Gastrocnemius medialis (tissue), 4 donors: ENCODE measurements around the gene AGER. TPM values are rescaled to one million over a fixed set of nuclear protein-coding genes. Genes with fewer than 3 reads are reported as not detected.

Source experiments
- ATAC-seq, 2 donors: fragments of 150-250 bp; one replicate each; pipeline ENCODE4 v1.9.1; 2016
- DNase-seq, 2 donors: peaks; one replicate each; pipeline ENCODE4 v3.0.0-alpha.2; 2019
- H3K27ac ChIP-seq, 4 donors: fragments of 200-600 bp; sonication (generic); 1 replicate in 1 of 4; 2 replicates in 3 of 4; pipeline ENCODE4 v1.5.1; 2016 to 2018; ENCODE audit warnings: mild to moderate bottlenecking in 2 of 4, moderate library complexity in 1 of 4
- H3K27me3 ChIP-seq, 3 donors: fragments of 200-600 bp; sonication (generic) in 2 of 3; 1 replicate in 1 of 3; 2 replicates in 2 of 3; pipeline versions ENCODE4 v1.5.1 to v1.6.0; 2016 to 2019; ENCODE audit warnings: mild to moderate bottlenecking in 1 of 3, moderate library complexity in 1 of 3
- H3K36me3 ChIP-seq, 2 donors: fragments of 200-600 bp; sonication (generic) in 1 of 2; one replicate each; pipeline ENCODE4 v1.5.1; 2017 to 2018
- H3K4me1 ChIP-seq, 2 donors: fragments of 200-600 bp; sonication (generic) in 1 of 2; one replicate each; pipeline ENCODE4 v1.5.1; 2016 to 2017; ENCODE audit warnings: mild to moderate bottlenecking in 2 of 2
- H3K4me3 ChIP-seq, 4 donors: fragments of 200-600 bp; sonication (generic) in 3 of 4; 1 replicate in 1 of 4; 2 replicates in 3 of 4; pipeline ENCODE4 v1.5.1; 2016 to 2019; ENCODE audit warnings: mild to moderate bottlenecking in 2 of 4
- H3K9me3 ChIP-seq, 3 donors: fragments of 200-600 bp; sonication (generic) in 2 of 3; 1 replicate in 1 of 3; 2 replicates in 2 of 3; pipeline ENCODE4 v1.5.1; 2016 to 2019
- CTCF ChIP-seq, 5 experiments: fragments of 450-650 bp in 3 of 5; fragments of 200-600 bp in 2 of 5; sonication (generic) in 2 of 5; IDR thresholded peaks in 4 of 5; conservative IDR thresholded peaks in 1 of 5; 1 replicate in 4 of 5; 2 replicates in 1 of 5; pipeline ENCODE4 v1.5.1; 2016 to 2019; ENCODE audit warnings: antibody characterized with exemption in 5 of 5, mild to moderate bottlenecking in 3 of 5, moderate library complexity in 3 of 5
- POLR2A ChIP-seq, 2 donors: fragments of 450-650 bp; IDR thresholded peaks; one replicate each; pipeline ENCODE4 v1.6.1; 2017; ENCODE audit warnings: antibody characterized with exemption in 2 of 2, mild to moderate bottlenecking in 2 of 2, moderate library complexity in 2 of 2
- in situ Hi-C, 4 donors: fragments of 200-750 bp; cut with MboI; loops; one replicate each; pipeline versions ENCODE4 v1.15.0 to v1.8.0; 2017; ENCODE audit warnings: low sequenced_read_pairs in 4 of 4
- intact Hi-C: fragments of 100-400 bp; cut with DNase I; formaldehyde crosslinking; loops from one replicate; pipeline ENCODE4 v1.15.1; 2023; ENCODE audit warnings: low total_unique reads
- total RNA-seq, 4 donors: library from RNA; depleted of rRNA; stranded (reverse); fragments of >200 nt; gene quantifications; one replicate each; pipeline versions ENCODE4 v1.1.0 to v1.2.3, GENCODE V29; 2016

AGER gene
- total RNA-seq, 4 donors from 2014 or later, result 1.9 TPM; not detected in 3

GRCh38 chr6:32163559-32164258, 20.3 kb downstream of the AGER start:
- DNase-seq (no peak), ATAC-seq (no peak)
- H3K4me1 ChIP-seq, result no peaks in the 10 kb centered on the region
- H3K36me3 ChIP-seq, result peaks cover 0 to 24% of the 10 kb centered on the region in 2 donors
- peak overlapping the region; percentile 20 to 47 (median 26) for H3K27ac ChIP-seq
- no peaks in the 10 kb centered on the region for H3K27me3 ChIP-seq
- no peak overlapping the region for H3K4me3 ChIP-seq
- in situ Hi-C loops, result no loop called here
- intact Hi-C loops, result no loop called here
- no peaks in the 10 kb centered on the region for H3K9me3 ChIP-seq
- no peak for TF ChIP-seq CTCF (IDR thresholded peaks at IDR 0.05 in 4 of 5, conservative IDR thresholded peaks at IDR 0.05 in 1 of 5)
- TF ChIP-seq POLR2A (IDR thresholded peaks at IDR 0.05), result no peak

- Histone ChIP-seq H3K9me3 (no peaks in the 10 kb centered on the region), H3K4me3 (no peak overlapping the region), H3K4me1 (peaks cover 16 to 19% of the 10 kb centered on the region in 2 donors), H3K27ac (no peak overlapping the region), H3K36me3 (peaks cover 0 to 29% of the 10 kb centered on the region in 2 donors), H3K27me3 (no peaks in the 10 kb centered on the region)
- intact Hi-C loops, result no loop called here
- TF ChIP-seq CTCF (IDR thresholded peaks at IDR 0.05 in 4 of 5, conservative IDR thresholded peaks at IDR 0.05 in 1 of 5) (no peak), POLR2A (IDR thresholded peaks at IDR 0.05) (no peak)
- ATAC-seq (no peak), DNase-seq (no peak)
- in situ Hi-C loops, result no loop called here
Measured at GRCh38 chr6:32158052-32158451, 26.0 kb downstream of the AGER start.

- ATAC-seq (no peak), DNase-seq (no peak)
- in situ Hi-C loops (no loop called here), intact Hi-C loops (no loop called here)
- TF ChIP-seq POLR2A (IDR thresholded peaks at IDR 0.05) (no peak), CTCF (IDR thresholded peaks at IDR 0.05 in 4 of 5, conservative IDR thresholded peaks at IDR 0.05 in 1 of 5) (no peak)
- Histone ChIP-seq H3K4me3 (no peak overlapping the region), H3K9me3 (no peaks in the 10 kb centered on the region), H3K27ac (no peak overlapping the region), H3K36me3 (peaks cover 0 to 29% of the 10 kb centered on the region in 2 donors), H3K4me1 (peaks cover 25 to 29% of the 10 kb centered on the region in 2 donors), H3K27me3 (no peaks in the 10 kb centered on the region)
Measured at GRCh38 chr6:32156891-32157290, 27.2 kb downstream of the AGER start.

GRCh38 chr6:32154514-32155161, 29.4 kb downstream of the AGER start:
- intact Hi-C loops (loop anchor here (1.0 to 2.0 kb wide), 3 partner anchors 23 to 40 kb away; no protein-coding TSS in a partner anchor), in situ Hi-C loops (no loop called here)
- peak overlapping the region; percentile 77 to 93 (median 87) for H3K27ac ChIP-seq
- peaks cover 0 to 29% of the 10 kb centered on the region in 2 donors for H3K36me3 ChIP-seq
- ATAC-seq (peak; percentile 82 to 85), DNase-seq (peak; percentile 65 to 77)
- peak; percentile 31 to 72 (median 67) for TF ChIP-seq CTCF (IDR thresholded peaks at IDR 0.05 in 4 of 5, conservative IDR thresholded peaks at IDR 0.05 in 1 of 5)
- no peak for TF ChIP-seq POLR2A (IDR thresholded peaks at IDR 0.05)
- peak overlapping the region; percentile 77 to 97 (median 84) for H3K4me3 ChIP-seq
- H3K9me3 ChIP-seq, result no peaks in the 10 kb centered on the region
- peaks cover 25 to 29% of the 10 kb centered on the region in 2 donors for H3K4me1 ChIP-seq
- H3K27me3 ChIP-seq, result peaks cover under 1 to 11% (median 4%) of the 10 kb centered on the region in 3 donors
